Muscle of back (tissue), 10 donors: ENCODE data around the gene CNP. TPM values are rescaled to one million over a fixed set of nuclear protein-coding genes. Genes with fewer than 3 reads are reported as not detected.

Source experiments
- polyA plus RNA-seq, 10 donors: library from polyadenylated mRNA; unstranded; fragments of 120-200 nt; gene quantifications; one replicate each; pipeline ENCODE4 v1.2.1, GENCODE V29; 2013; ENCODE audit not compliant: insufficient read length in 10 of 10

The CNP gene
- polyA plus RNA-seq, 10 donors: 34.3 to 62.8 (median 41.1) TPM

Other genes starting within 250 kb of the CNP start
- under 1 TPM in 8 of 10 donors, not detected in 2; 0.04 to 0.32 (median 0.08) TPM for gene HAP1, start 232.2 kb upstream of the CNP start, polyA plus RNA-seq
- 10 to 100 TPM; 26.8 to 68.0 (median 32.1) TPM for gene JUP, start 180.1 kb upstream of the CNP start, polyA plus RNA-seq
- gene P3H4, start 154.8 kb upstream of the CNP start, polyA plus RNA-seq: 10 to 100 TPM; 27.6 to 59.2 (median 40.2) TPM
- gene FKBP10, start 153.8 kb upstream of the CNP start, polyA plus RNA-seq: 100 to 1,000 TPM; 104 to 191 (median 135) TPM
- 10 to 100 TPM; 32.4 to 79.1 (median 45.9) TPM for gene NT5C3B, start 130.6 kb upstream of the CNP start, polyA plus RNA-seq
- under 1 TPM in 4 of 10 donors, not detected in 6; 0.15 to 0.43 (median 0.18) TPM for gene KLHL10, start 129.0 kb upstream of the CNP start, polyA plus RNA-seq
- gene KLHL11, start 101.4 kb upstream of the CNP start, polyA plus RNA-seq: 1 to 10 TPM; 4.4 to 6.4 (median 5.6) TPM
- 10 to 100 TPM; 48.4 to 77.4 (median 58.5) TPM for gene ACLY, start 47.8 kb upstream of the CNP start, polyA plus RNA-seq
- 1 to 10 TPM in 1 of 10 donors, under 1 TPM in 9; 0.53 to 1.2 (median 0.71) TPM for gene ODAD4, start 36.2 kb upstream of the CNP start, polyA plus RNA-seq
- gene DNAJC7, start 50.6 kb downstream of the CNP start, polyA plus RNA-seq: 100 to 1,000 TPM in 2 of 10 donors, 10 to 100 TPM in 8; 79.1 to 109 (median 91.0) TPM
- gene NKIRAS2, start 53.3 kb downstream of the CNP start, polyA plus RNA-seq: 10 to 100 TPM; 32.9 to 50.9 (median 41.2) TPM
- gene C17orf113, start 83.8 kb downstream of the CNP start, polyA plus RNA-seq: 1 to 10 TPM in 6 of 10 donors, under 1 TPM in 4; 0.87 to 1.7 (median 1.0) TPM
- 10 to 100 TPM in 2 of 10 donors, 1 to 10 TPM in 8; 4.3 to 16.1 (median 7.8) TPM for gene ZNF385C, start 131.7 kb downstream of the CNP start, polyA plus RNA-seq
- gene DHX58, start 145.9 kb downstream of the CNP start, polyA plus RNA-seq: 1 to 10 TPM; 3.7 to 8.7 (median 5.2) TPM
- gene KAT2A, start 154.6 kb downstream of the CNP start, polyA plus RNA-seq: 10 to 100 TPM; 28.7 to 62.9 (median 44.1) TPM
- gene HSPB9, start 156.0 kb downstream of the CNP start, polyA plus RNA-seq: under 1 TPM in 9 of 10 donors, not detected in 1; 0.11 to 0.38 (median 0.21) TPM
- gene RAB5C, start 188.2 kb downstream of the CNP start, polyA plus RNA-seq: 10 to 100 TPM; 49.8 to 89.5 (median 63.1) TPM
- under 1 TPM in 3 of 10 donors, not detected in 7; 0.03 to 0.06 (median 0.05) TPM for gene KCNH4, start 214.3 kb downstream of the CNP start, polyA plus RNA-seq
- under 1 TPM in 1 of 10 donors, not detected in 9; 0.27 TPM for gene HCRT, start 218.7 kb downstream of the CNP start, polyA plus RNA-seq
- 10 to 100 TPM in 5 of 10 donors, 1 to 10 TPM in 5; 8.4 to 12.9 (median 10.2) TPM for gene GHDC, start 227.7 kb downstream of the CNP start, polyA plus RNA-seq